ENCODE data around the gene KCNJ11. TPM values are rescaled to one million over a fixed set of nuclear protein-coding genes. Genes with fewer than 3 reads are reported as not detected.

The KCNJ11 gene
- total RNA-seq, 4 donors from 2014 or later, result 1.7 to 5.1 (median 2.4) TPM

DNA sequence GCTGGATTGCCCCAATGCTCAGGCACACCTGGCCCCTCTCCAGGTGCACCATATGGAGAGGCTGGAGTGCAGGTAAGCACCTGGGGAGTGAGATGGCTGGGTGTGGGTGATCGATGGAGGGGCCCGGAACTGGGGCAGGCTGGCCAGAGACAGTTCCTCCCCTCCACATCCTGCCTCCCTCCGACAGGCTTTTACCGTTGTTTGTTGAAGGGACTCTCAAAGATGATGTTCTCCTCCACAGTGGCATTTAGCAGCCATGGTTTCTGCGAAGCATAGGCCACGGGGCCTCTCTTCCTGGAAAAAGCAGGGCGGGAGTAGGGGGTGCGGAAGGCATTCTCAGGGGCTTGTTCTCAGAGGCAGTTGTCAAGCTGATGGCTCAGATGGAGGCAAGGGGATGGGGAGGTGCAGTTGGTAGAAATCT lies 25.9 kb upstream of the KCNJ11 start:
- 76% methylated on average over 8 of the region's 8 CpGs for WGBS
- H3K36me3 ChIP-seq, result no peaks in the 10 kb centered on the region
- no peak overlapping the region for H3K4me3 ChIP-seq
- TF ChIP-seq EP300 (IDR thresholded peaks at IDR 0.05), result no peak
- TF ChIP-seq, protein P1, sequence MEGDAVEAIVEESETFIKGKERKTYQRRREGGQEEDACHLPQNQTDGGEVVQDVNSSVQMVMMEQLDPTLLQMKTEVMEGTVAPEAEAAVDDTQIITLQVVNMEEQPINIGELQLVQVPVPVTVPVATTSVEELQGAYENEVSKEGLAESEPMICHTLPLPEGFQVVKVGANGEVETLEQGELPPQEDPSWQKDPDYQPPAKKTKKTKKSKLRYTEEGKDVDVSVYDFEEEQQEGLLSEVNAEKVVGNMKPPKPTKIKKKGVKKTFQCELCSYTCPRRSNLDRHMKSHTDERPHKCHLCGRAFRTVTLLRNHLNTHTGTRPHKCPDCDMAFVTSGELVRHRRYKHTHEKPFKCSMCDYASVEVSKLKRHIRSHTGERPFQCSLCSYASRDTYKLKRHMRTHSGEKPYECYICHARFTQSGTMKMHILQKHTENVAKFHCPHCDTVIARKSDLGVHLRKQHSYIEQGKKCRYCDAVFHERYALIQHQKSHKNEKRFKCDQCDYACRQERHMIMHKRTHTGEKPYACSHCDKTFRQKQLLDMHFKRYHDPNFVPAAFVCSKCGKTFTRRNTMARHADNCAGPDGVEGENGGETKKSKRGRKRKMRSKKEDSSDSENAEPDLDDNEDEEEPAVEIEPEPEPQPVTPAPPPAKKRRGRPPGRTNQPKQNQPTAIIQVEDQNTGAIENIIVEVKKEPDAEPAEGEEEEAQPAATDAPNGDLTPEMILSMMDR (IDR thresholded peaks at IDR 0.05), result no peak
- no peak for TF ChIP-seq POLR2A (IDR thresholded peaks at IDR 0.05)
- no peak for TF ChIP-seq POLR2AphosphoS5 (IDR thresholded peaks at IDR 0.05)
- no peaks in the 10 kb centered on the region for H3K4me1 ChIP-seq
- peaks cover 42% of the 10 kb centered on the region for H3K27me3 ChIP-seq
- H3K27ac ChIP-seq, result no peak overlapping the region
- H3K9me3 ChIP-seq, result no peaks in the 10 kb centered on the region
- no peak for DNase-seq (ENCODE audit: low spot score in 2 of 2)

DNA sequence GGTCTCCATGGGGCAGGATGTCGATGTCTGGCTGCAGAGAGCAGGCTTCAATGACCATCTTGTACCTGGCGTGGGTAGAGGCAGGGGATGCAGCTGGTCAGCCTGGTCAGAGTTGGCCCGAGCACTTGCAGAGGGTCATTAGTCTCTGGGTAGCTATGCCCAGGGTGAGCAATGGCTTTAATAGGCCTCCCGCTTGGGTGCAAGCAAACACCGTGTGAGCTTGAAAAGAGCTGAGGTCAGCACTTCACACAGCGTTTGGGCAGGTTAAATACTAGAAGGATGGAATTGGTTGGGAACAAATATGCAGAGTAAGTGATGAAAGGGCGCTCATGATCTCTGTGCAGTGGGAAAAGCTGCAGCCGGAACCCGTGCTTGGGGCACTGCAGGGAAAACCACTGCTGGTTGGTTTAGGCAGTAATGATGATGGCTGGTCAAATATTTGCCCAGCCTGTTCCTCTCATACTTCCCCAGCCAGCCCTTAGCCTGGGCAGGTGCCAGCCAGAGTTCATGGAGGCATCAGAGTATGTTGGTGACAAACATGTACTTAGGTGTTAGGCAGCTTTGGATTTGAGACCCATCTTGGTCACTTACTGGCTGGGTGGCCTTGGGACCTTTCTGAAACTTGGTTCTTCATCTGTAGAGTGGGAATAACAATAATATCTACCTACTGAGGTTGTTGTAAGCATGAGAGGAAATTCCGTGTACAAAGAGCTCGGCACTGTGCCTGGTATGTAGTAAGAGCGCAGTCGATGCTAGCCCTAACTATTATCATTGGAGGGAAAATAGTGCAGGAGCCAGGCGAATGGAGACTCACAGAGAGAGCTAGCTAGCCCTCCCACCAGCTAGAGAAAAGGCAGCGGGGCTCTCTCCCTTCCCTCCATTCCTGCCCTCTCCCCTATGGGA lies 25.2 kb upstream of the KCNJ11 start:
- H3K36me3 ChIP-seq, result no peaks in the 10 kb centered on the region
- no peak for DNase-seq (ENCODE audit: low spot score in 2 of 2)
- TF ChIP-seq POLR2A (IDR thresholded peaks at IDR 0.05) (no peak), EP300 (IDR thresholded peaks at IDR 0.05) (no peak), POLR2AphosphoS5 (IDR thresholded peaks at IDR 0.05) (no peak)
- TF ChIP-seq, protein P1 (IDR thresholded peaks at IDR 0.05), result no peak
- H3K4me3 ChIP-seq, result no peak overlapping the region
- WGBS, result 78% methylated on average over 13 of the region's 15 CpGs
- no peaks in the 10 kb centered on the region for H3K4me1 ChIP-seq
- H3K9me3 ChIP-seq, result no peaks in the 10 kb centered on the region
- no peak overlapping the region for H3K27ac ChIP-seq
- peaks cover 37% of the 10 kb centered on the region for H3K27me3 ChIP-seq

DNA sequence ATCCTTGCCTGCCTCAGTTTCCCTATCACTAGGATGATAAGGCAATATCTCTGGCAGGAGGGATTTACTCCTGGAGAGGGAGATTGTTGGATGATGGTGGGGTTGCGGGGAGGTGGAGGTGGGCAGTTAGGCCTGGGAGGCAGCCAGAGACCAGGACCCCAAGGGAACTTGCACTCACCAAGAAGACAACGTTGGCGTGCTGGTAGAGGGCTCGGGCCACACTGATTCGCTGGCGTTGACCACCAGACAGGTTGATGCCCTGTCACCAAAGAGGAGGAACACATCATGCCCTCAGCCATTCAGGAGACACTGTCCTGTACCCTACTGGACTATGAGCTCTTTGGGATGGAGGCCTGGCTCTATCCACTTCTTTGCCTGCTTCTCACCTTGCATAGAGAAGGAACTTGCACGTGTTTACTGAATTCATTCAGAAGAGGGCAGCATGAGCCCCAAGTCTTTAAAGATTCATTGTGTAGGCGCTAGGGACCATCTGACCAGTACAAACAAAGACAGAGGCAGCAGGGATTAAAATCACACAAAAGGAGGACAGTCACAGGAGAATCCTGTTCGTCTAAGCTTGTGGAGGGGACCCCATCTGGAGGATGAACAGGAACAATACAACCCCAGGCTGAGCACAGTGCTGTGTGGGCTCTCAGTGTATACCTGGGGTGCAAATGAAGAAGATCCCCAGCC lies 24.2 kb upstream of the KCNJ11 start:
- TF ChIP-seq POLR2AphosphoS5 (IDR thresholded peaks at IDR 0.05), result no peak
- Histone ChIP-seq H3K27ac (no peak overlapping the region), H3K27me3 (peaks cover 29% of the 10 kb centered on the region), H3K36me3 (no peaks in the 10 kb centered on the region), H3K4me3 (no peak overlapping the region), H3K4me1 (no peaks in the 10 kb centered on the region), H3K9me3 (no peaks in the 10 kb centered on the region)
- DNase-seq (ENCODE audit: low spot score in 2 of 2), result no peak
- WGBS, result 75% methylated on average over 9 of the region's 9 CpGs

DNA sequence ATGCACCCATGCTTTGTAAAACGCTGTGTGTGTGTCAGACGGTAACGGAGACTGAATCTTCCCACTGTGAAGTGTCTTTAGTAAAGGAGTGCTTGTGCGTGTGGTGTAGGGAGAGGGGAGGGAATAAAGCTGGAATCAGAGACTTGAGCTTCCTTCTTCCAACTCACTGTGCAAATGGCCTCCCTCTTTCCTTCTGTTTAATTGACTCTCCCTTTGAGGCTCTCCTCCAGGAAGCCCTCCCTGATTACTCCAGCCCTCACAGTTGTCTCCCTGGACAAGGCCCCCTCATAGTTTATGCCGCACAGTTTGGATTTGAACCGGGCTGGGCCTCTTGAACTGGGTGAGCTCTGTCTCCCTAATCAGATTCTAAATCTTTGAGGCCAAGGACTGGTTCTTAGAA lies 23.0 kb upstream of the KCNJ11 start:
- WGBS, result 70% methylated on average over 6 of the region's 6 CpGs
- H3K4me3 ChIP-seq, result no peak overlapping the region
- no peak overlapping the region for H3K27ac ChIP-seq

DNA sequence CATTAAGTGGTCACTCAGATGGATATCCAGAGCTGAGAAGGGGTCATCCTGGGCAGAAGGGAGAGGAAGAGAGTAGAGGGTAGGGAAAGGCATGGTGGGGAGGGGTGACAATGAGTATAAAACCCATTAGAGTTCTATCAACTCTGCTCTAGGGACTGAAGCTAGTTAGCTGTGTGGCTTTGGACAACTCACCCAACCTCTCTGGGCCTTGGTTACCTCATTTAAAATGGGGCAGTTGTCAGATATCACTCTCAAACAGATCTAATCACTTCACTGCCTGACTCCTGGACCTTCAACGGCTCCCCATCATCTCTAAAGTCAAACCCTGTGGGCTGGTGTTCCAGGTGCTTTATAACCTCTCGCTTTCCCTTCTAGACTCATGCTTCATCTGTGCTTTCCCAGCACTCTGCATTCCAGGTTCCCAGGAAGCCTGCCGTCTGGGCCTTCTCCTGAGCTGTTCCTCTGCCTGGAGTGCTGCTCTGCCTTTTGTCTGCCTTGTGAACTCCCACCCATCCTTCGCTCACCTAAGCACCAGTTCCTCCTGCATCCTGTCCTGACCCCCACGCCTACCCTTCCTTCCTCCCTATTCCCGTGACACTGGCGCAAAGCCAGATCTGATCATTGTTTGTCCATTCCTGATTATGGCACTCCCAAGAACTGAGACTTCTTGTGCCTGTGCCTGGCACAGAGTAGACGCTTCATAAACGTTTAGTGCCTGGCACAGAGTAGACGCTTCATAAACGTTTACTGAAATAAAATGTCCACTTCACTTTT lies 22.3 kb upstream of the KCNJ11 start:
- TF ChIP-seq POLR2AphosphoS5 (IDR thresholded peaks at IDR 0.05) (no peak), EP300 (IDR thresholded peaks at IDR 0.05) (no peak)
- TF ChIP-seq, protein P1 (IDR thresholded peaks at IDR 0.05), result no peak
- DNase-seq (ENCODE audit: low spot score in 2 of 2), result no peak
- no peak overlapping the region for H3K4me3 ChIP-seq
- no peaks in the 10 kb centered on the region for H3K36me3 ChIP-seq
- H3K27ac ChIP-seq, result no peak overlapping the region
- H3K27me3 ChIP-seq, result peaks cover 23% of the 10 kb centered on the region
- 50% methylated on average over 11 of the region's 11 CpGs for WGBS
- H3K9me3 ChIP-seq, result no peaks in the 10 kb centered on the region
- peaks cover 10% of the 10 kb centered on the region for H3K4me1 ChIP-seq

More for the DNA sequence above, 23.0 kb upstream of the KCNJ11 start:
- no peak for TF ChIP-seq POLR2A (IDR thresholded peaks at IDR 0.05)
- TF ChIP-seq, protein P1 (IDR thresholded peaks at IDR 0.05), result no peak
- DNase-seq (ENCODE audit: low spot score in 2 of 2), result no peak
- H3K9me3 ChIP-seq, result no peaks in the 10 kb centered on the region
- peaks cover 23% of the 10 kb centered on the region for H3K27me3 ChIP-seq
- peaks cover 3% of the 10 kb centered on the region for H3K4me1 ChIP-seq
- no peaks in the 10 kb centered on the region for H3K36me3 ChIP-seq

All from suprapubic skin (tissue), 4 donors.